Lower leg skin (tissue), 4 donors: Measurements from ENCODE around the gene MDH1B. TPM values are rescaled to one million over a fixed set of nuclear protein-coding genes. Genes with fewer than 3 reads are reported as not detected.

Experiments used
- DNase-seq, 2 donors: peaks; one replicate each; pipeline ENCODE4 v3.0.0-alpha.2; 2019; ENCODE audit warnings: low spot score in 2 of 2
- H3K4me3 ChIP-seq: fragments of 200-600 bp; sonication (generic); 2 replicates; pipeline ENCODE4 v1.5.1; 2017; ENCODE audit warnings: mild to moderate bottlenecking, low read depth; ENCODE audit not compliant: poor library complexity, severe bottlenecking
- CTCF ChIP-seq, 3 donors: fragments of 450-650 bp; IDR thresholded peaks; one replicate each; pipeline ENCODE4 v1.5.1; 2016; ENCODE audit warnings: antibody characterized with exemption in 3 of 3, mild to moderate bottlenecking in 3 of 3, moderate library complexity in 2 of 3
- POLR2A ChIP-seq, 2 donors: fragments of 450-650 bp; IDR thresholded peaks; one replicate each; pipeline ENCODE4 v1.6.1; 2016 to 2017; ENCODE audit warnings: antibody characterized with exemption in 2 of 2, mild to moderate bottlenecking in 1 of 2, moderate library complexity in 1 of 2
- WGBS, 2 donors: methylation state at CpG; one replicate each; pipeline ENCODE4 v1.1.5; 2018; 5-methylcytosine and 5-hydroxymethylcytosine counted together
- intact Hi-C: fragments of 100-400 bp; cut with DNase I; formaldehyde crosslinking; loops from one replicate; pipeline ENCODE4 v1.15.0; 2023; ENCODE audit warnings: low total_unique reads
- total RNA-seq, 4 donors: library from RNA; depleted of rRNA; stranded (reverse); fragments of >200 nt; gene quantifications; one replicate each; pipeline ENCODE4 v1.1.0, GENCODE V29; 2016

MDH1B gene
- total RNA-seq, 4 donors from 2014 or later: 0.10 to 1.1 (median 0.46) TPM

GRCh38 chr2:206780671-206781070 is 15.5 kb upstream of the MDH1B start:
- DNase-seq: no peak
- H3K4me3 ChIP-seq: no peak overlapping the region
- 97% methylated on average over 2 of the region's 2 CpGs for whole genome bisulfite sequencing, 2 donors
- no peak for TF ChIP-seq CTCF (IDR thresholded peaks at IDR 0.05)
- intact Hi-C loops: loop anchor here (5.0 kb wide), 1 partner anchor 942 kb away; no protein-coding TSS in a partner anchor

- intact Hi-C loops: no loop called here
- H3K4me3 ChIP-seq: no peak overlapping the region
- no peak for DNase-seq
- no peak for TF ChIP-seq CTCF (IDR thresholded peaks at IDR 0.05)
- TF ChIP-seq POLR2A (IDR thresholded peaks at IDR 0.05): no peak
Measured at GRCh38 chr2:206776432-206776831, 11.3 kb upstream of the MDH1B start.

- TF ChIP-seq POLR2A (IDR thresholded peaks at IDR 0.05) (no peak), CTCF (IDR thresholded peaks at IDR 0.05) (no peak)
- intact Hi-C loops: no loop called here
- DNase-seq: no peak
- 90 to 95% methylated on average over 1 of the region's 1 CpG for WGBS, 2 donors
- H3K4me3 ChIP-seq: no peak overlapping the region
Measured at GRCh38 chr2:206774871-206775270, 9.7 kb upstream of the MDH1B start.

GRCh38 chr2:206766057-206766930 is 1.2 kb upstream of the MDH1B start:
- H3K4me3 ChIP-seq: peak overlapping the region; percentile 75
- DNase-seq: no peak
- no peak for TF ChIP-seq POLR2A (IDR thresholded peaks at IDR 0.05)
- no peak for TF ChIP-seq CTCF (IDR thresholded peaks at IDR 0.05)
- intact Hi-C loops: no loop called here
- WGBS, 2 donors: 35 to 42% methylated on average over 12 of the region's 12 CpGs

GRCh38 chr2:206764673-206765241 is 371 bp downstream of the MDH1B start:
- TF ChIP-seq CTCF (IDR thresholded peaks at IDR 0.05): no peak
- TF ChIP-seq POLR2A (IDR thresholded peaks at IDR 0.05): no peak
- intact Hi-C loops: no loop called here
- DNase-seq: no peak
- WGBS, 2 donors: 8 to 9% methylated on average over 18 of the region's 18 CpGs
- peak overlapping the region; percentile 75 for H3K4me3 ChIP-seq
